OCI-LY7 (cell line): ENCODE results near the gene LTBP4. TPM values are rescaled to one million over a fixed set of nuclear protein-coding genes. Genes with fewer than 3 reads are reported as not detected.

Source experiments
- BruUV-seq: library from RNA; stranded (reverse); fragments of 400-500 nt; replicated peaks from 2 replicates; lab custom pipeline; 2021; lab: Mats Ljungman, UMichigan
- CTCF ChIA-PET: fragments of 300-600 bp; sonication (Branson Sonifier 250); formaldehyde crosslinking; loops from one replicate; lab custom pipeline; 2022; ENCODE audit warnings: antibody characterized with exemption; ENCODE audit not compliant: unreplicated experiment; lab: Charles Lee
- POLR2A ChIA-PET: fragments of 300-600 bp; sonication (Branson Sonifier 250); formaldehyde crosslinking; loops from one replicate; lab custom pipeline; 2022; ENCODE audit warnings: antibody characterized with exemption; lab: Charles Lee
- DNase-seq: peaks from one replicate; pipeline ENCODE4 v3.0.0-alpha.2; 2015; ENCODE audit warnings: low spot score
- H2AFZ ChIP-seq: fragments of 200-600 bp; sonication (generic), shearing (Covaris generic); 2 replicates; pipeline ENCODE4 v1.6.1; 2014; ENCODE audit warnings: mild to moderate bottlenecking, antibody characterized with exemption, low read length, moderate library complexity
- H3K27ac ChIP-seq: fragments of 200-600 bp; sonication (generic); 2 replicates; pipeline ENCODE4 v1.5.1; 2014; ENCODE audit warnings: mixed run types, low read depth, mild to moderate bottlenecking, moderate library complexity, low read length, inconsistent platforms; ENCODE audit not compliant: poor library complexity, severe bottlenecking
- H3K36me3 ChIP-seq: fragments of 200-600 bp; sonication (generic); 2 replicates; pipeline ENCODE4 v1.6.1; 2014; ENCODE audit warnings: mild to moderate bottlenecking, antibody characterized with exemption, low read length, moderate library complexity, mixed read lengths; ENCODE audit not compliant: insufficient read depth
- H3K4me1 ChIP-seq: fragments of 200-600 bp; sonication (generic); 2 replicates; pipeline ENCODE4 v1.5.1; 2014; ENCODE audit warnings: mild to moderate bottlenecking, low read length; ENCODE audit not compliant: insufficient read depth, poor library complexity, severe bottlenecking
- H3K4me2 ChIP-seq: fragments of 200-600 bp; sonication (generic); 2 replicates; pipeline ENCODE4 v1.6.1; 2014; ENCODE audit warnings: mild to moderate bottlenecking, low read length
- H3K4me3 ChIP-seq: fragments of 200-600 bp; sonication (generic); 2 replicates; pipeline ENCODE4 v1.5.1; 2014; ENCODE audit warnings: mild to moderate bottlenecking, low read depth, low read length; ENCODE audit not compliant: poor library complexity, severe bottlenecking
- H3K79me2 ChIP-seq: fragments of 200-600 bp; sonication (generic); 2 replicates; pipeline ENCODE4 v1.6.1; 2016; ENCODE audit warnings: low read depth, mild to moderate bottlenecking, low read length, moderate library complexity, mixed read lengths; ENCODE audit not compliant: insufficient read depth
- H3K9me2 ChIP-seq: fragments of 200-600 bp; sonication (generic); 2 replicates; pipeline ENCODE4 v1.6.1; 2016; ENCODE audit warnings: mild to moderate bottlenecking, low read length, mixed read lengths; ENCODE audit not compliant: insufficient read depth
- H3K9me3 ChIP-seq: fragments of 200-600 bp; sonication (generic); 2 replicates; pipeline ENCODE4 v1.6.1; 2014; ENCODE audit warnings: mild to moderate bottlenecking, mixed run types, low read length, mixed read lengths
- H4K20me1 ChIP-seq: fragments of 200-600 bp; sonication (generic); 2 replicates; pipeline ENCODE4 v1.6.1; 2014; ENCODE audit warnings: mild to moderate bottlenecking, antibody characterized with exemption, low read length, moderate library complexity, mixed read lengths; ENCODE audit not compliant: insufficient read depth
- EZH2phosphoT487 ChIP-seq: fragments of 200-600 bp; sonication (generic); IDR thresholded peaks from 2 replicates; pipeline ENCODE4 v1.6.1; 2018; ENCODE audit warnings: low read depth, borderline replicate concordance, mild to moderate bottlenecking, mixed run types, antibody characterized with exemption, low read length, moderate library complexity, mixed read lengths
- intact Hi-C: fragments of 100-400 bp; cut with micrococcal nuclease; formaldehyde crosslinking; loops from one replicate; pipeline ENCODE4 v1.10.0; 2022; ENCODE audit not compliant: unreplicated experiment
- total RNA-seq, 2 experiments: library from RNA; depleted of rRNA in 1 of 2; stranded (reverse); fragments of >200 nt in 1 of 2; shearing (Covaris generic) in 1 of 2; gene quantifications; 2 replicates each; pipeline ENCODE4 v1.2.3, GENCODE V29; 2014 to 2022
- TF ChIP-seq, protein P1 (sequence below): fragments of 200-600 bp; sonication (generic); conservative IDR thresholded peaks from 2 replicates; pipeline ENCODE4 v1.5.1; 2014; ENCODE audit warnings: mild to moderate bottlenecking, antibody characterized with exemption, low read length, moderate library complexity, mixed read lengths

The LTBP4 gene
- total RNA-seq, 2 experiments from 2014 or later, result 44.5 to 108 TPM

GRCh38 chr19:40611096-40611495 is 9.9 kb downstream of the LTBP4 start:
- peak overlapping the region; percentile 92; the same call in 1 of the 2 replicates for H3K4me2 ChIP-seq
- H3K4me3 ChIP-seq, result no peak overlapping the region
- no peaks in the 10 kb centered on the region for H3K9me3 ChIP-seq
- H3K9me2 ChIP-seq, result no peaks in the 10 kb centered on the region
- POLR2A ChIA-PET, result no interaction called here
- H3K36me3 ChIP-seq, result no peaks in the 10 kb centered on the region
- CTCF ChIA-PET, result no interaction called here
- H3K79me2 ChIP-seq, result no peaks in the 10 kb centered on the region
- H2AFZ ChIP-seq, result no peak overlapping the region
- no peak for DNase-seq
- no peak overlapping the region for H3K27ac ChIP-seq
- peaks cover 43% of the 10 kb centered on the region for H3K4me1 ChIP-seq
- BruUV-seq, result no TSS peak
- H4K20me1 ChIP-seq, result no peaks in the 10 kb centered on the region
- intact Hi-C loops, result no loop called here
- TF ChIP-seq, protein P1, sequence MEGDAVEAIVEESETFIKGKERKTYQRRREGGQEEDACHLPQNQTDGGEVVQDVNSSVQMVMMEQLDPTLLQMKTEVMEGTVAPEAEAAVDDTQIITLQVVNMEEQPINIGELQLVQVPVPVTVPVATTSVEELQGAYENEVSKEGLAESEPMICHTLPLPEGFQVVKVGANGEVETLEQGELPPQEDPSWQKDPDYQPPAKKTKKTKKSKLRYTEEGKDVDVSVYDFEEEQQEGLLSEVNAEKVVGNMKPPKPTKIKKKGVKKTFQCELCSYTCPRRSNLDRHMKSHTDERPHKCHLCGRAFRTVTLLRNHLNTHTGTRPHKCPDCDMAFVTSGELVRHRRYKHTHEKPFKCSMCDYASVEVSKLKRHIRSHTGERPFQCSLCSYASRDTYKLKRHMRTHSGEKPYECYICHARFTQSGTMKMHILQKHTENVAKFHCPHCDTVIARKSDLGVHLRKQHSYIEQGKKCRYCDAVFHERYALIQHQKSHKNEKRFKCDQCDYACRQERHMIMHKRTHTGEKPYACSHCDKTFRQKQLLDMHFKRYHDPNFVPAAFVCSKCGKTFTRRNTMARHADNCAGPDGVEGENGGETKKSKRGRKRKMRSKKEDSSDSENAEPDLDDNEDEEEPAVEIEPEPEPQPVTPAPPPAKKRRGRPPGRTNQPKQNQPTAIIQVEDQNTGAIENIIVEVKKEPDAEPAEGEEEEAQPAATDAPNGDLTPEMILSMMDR, result no peak
- TF ChIP-seq EZH2phosphoT487, result no peak

GRCh38 chr19:40611900-40612698 is 10.9 kb downstream of the LTBP4 start:
- POLR2A ChIA-PET, result no interaction called here
- intact Hi-C loops, result no loop called here
- H3K27ac ChIP-seq, result no peak overlapping the region

More at GRCh38 chr19:40611900-40612698, 10.9 kb downstream of the LTBP4 start:
- Histone ChIP-seq H3K4me1 (peaks cover 38% of the 10 kb centered on the region), H3K79me2 (no peaks in the 10 kb centered on the region), H2AFZ (no peak overlapping the region), H3K9me3 (no peaks in the 10 kb centered on the region), H3K36me3 (no peaks in the 10 kb centered on the region), H3K4me2 (no peak overlapping the region), H3K4me3 (no peak overlapping the region), H3K9me2 (no peaks in the 10 kb centered on the region), H4K20me1 (no peaks in the 10 kb centered on the region)
- TF ChIP-seq, protein P1, result no peak
- TF ChIP-seq EZH2phosphoT487, result no peak
- DNase-seq, result no peak
- BruUV-seq, result no TSS peak
- CTCF ChIA-PET, result no interaction called here
